ENCODE data around the gene FBXL22.
A peak's percentile ranks its signal among the peaks of the same experiment; 100 is the strongest.

FBXL22 gene

GRCh38 chr15:63606308-63606707 lies 9.1 kb downstream of the FBXL22 start:
- H3K79me2 ChIP-seq (ENCODE audit: insufficient read depth, low read length), result peaks cover 5% of the 10 kb centered on the region; the same call in 1 of the 2 replicates
- no peaks in the 10 kb centered on the region for H3K27me3 ChIP-seq (ENCODE audit: insufficient read depth, low read length, poor library complexity, severe bottlenecking)
- H3K36me3 ChIP-seq (ENCODE audit: insufficient read depth, low read length), result no peaks in the 10 kb centered on the region; the same call in 1 of the 2 replicates
- TF ChIP-seq CTCF (conservative IDR thresholded peaks at IDR 0.05; ENCODE audit: low read length) (no peak), EZH2phosphoT487 (IDR thresholded peaks at IDR 0.05; ENCODE audit: borderline replicate concordance) (no peak)
- H3K4me2 ChIP-seq (ENCODE audit: low read depth, low read length, poor library complexity, severe bottlenecking), result peak overlapping the region; percentile 50
- peaks cover 36% of the 10 kb centered on the region for H3K4me1 ChIP-seq (ENCODE audit: insufficient read depth, low read length, poor library complexity, severe bottlenecking)
- H3F3A ChIP-seq (ENCODE audit: low read depth), result no peaks in the 10 kb centered on the region; the same call in 1 of the 2 replicates
- H2AFZ ChIP-seq (ENCODE audit: low read length), result 0 out of 2 replicates have a peak overlapping the region, but pooled peaks have one; percentile 40
- H3K9ac ChIP-seq (ENCODE audit: low read depth, low read length, poor library complexity, severe bottlenecking), result peak overlapping the region; percentile 58
- no peaks in the 10 kb centered on the region for H3K9me3 ChIP-seq (ENCODE audit: insufficient read depth, low read depth, low read length)
- no peaks in the 10 kb centered on the region for H4K20me1 ChIP-seq (ENCODE audit: insufficient read depth, low read length, poor library complexity, severe bottlenecking)
- no peaks in the 10 kb centered on the region for H3K9me2 ChIP-seq (replicated peaks; ENCODE audit: low read depth, low read length)
- peak overlapping the region; percentile 23 for H3K4me3 ChIP-seq (ENCODE audit: low read length, poor library complexity, severe bottlenecking)

- no peak for TF ChIP-seq CTCF (conservative IDR thresholded peaks at IDR 0.05; ENCODE audit: low read length)
- no peak for TF ChIP-seq EZH2phosphoT487 (IDR thresholded peaks at IDR 0.05; ENCODE audit: borderline replicate concordance)
These were observed 11.8 kb downstream of the FBXL22 start for GRCh38 chr15:63608989-63609388.

GRCh38 chr15:63609448-63609847 lies 12.3 kb downstream of the FBXL22 start:
- H3K4me3 ChIP-seq (ENCODE audit: low read length, poor library complexity, severe bottlenecking), result no peak overlapping the region

More at GRCh38 chr15:63608989-63609388, 11.8 kb downstream of the FBXL22 start:
- peaks cover 23% of the 10 kb centered on the region for H3K4me1 ChIP-seq (ENCODE audit: insufficient read depth, low read length, poor library complexity, severe bottlenecking)
- H3K9me2 ChIP-seq (replicated peaks; ENCODE audit: low read depth, low read length), result no peaks in the 10 kb centered on the region
- H3K9ac ChIP-seq (ENCODE audit: low read depth, low read length, poor library complexity, severe bottlenecking), result no peak overlapping the region
- no peak overlapping the region for H3K4me3 ChIP-seq (ENCODE audit: low read length, poor library complexity, severe bottlenecking)
- no peaks in the 10 kb centered on the region for H3K27me3 ChIP-seq (ENCODE audit: insufficient read depth, low read length, poor library complexity, severe bottlenecking)
- no peak overlapping the region for H3K4me2 ChIP-seq (ENCODE audit: low read depth, low read length, poor library complexity, severe bottlenecking)
- no peaks in the 10 kb centered on the region for H4K20me1 ChIP-seq (ENCODE audit: insufficient read depth, low read length, poor library complexity, severe bottlenecking)
- no peaks in the 10 kb centered on the region for H3K79me2 ChIP-seq (ENCODE audit: insufficient read depth, low read length)
- no peak overlapping the region for H2AFZ ChIP-seq (ENCODE audit: low read length)
- H3F3A ChIP-seq (ENCODE audit: low read depth), result no peaks in the 10 kb centered on the region; the same call in 1 of the 2 replicates
- no peaks in the 10 kb centered on the region; the same call in 1 of the 2 replicates for H3K36me3 ChIP-seq (ENCODE audit: insufficient read depth, low read length)
- H3K9me3 ChIP-seq (ENCODE audit: insufficient read depth, low read depth, low read length), result no peaks in the 10 kb centered on the region

More at GRCh38 chr15:63609448-63609847, 12.3 kb downstream of the FBXL22 start:
- no peak overlapping the region for H3K4me2 ChIP-seq (ENCODE audit: low read depth, low read length, poor library complexity, severe bottlenecking)
- H4K20me1 ChIP-seq (ENCODE audit: insufficient read depth, low read length, poor library complexity, severe bottlenecking), result no peaks in the 10 kb centered on the region
- no peaks in the 10 kb centered on the region for H3K9me3 ChIP-seq (ENCODE audit: insufficient read depth, low read depth, low read length)
- no peaks in the 10 kb centered on the region for H3K79me2 ChIP-seq (ENCODE audit: insufficient read depth, low read length)
- no peak overlapping the region for H2AFZ ChIP-seq (ENCODE audit: low read length)
- H3K27me3 ChIP-seq (ENCODE audit: insufficient read depth, low read length, poor library complexity, severe bottlenecking), result no peaks in the 10 kb centered on the region
- no peaks in the 10 kb centered on the region; the same call in 1 of the 2 replicates for H3F3A ChIP-seq (ENCODE audit: low read depth)
- no peak overlapping the region for H3K9ac ChIP-seq (ENCODE audit: low read depth, low read length, poor library complexity, severe bottlenecking)
- H3K4me1 ChIP-seq (ENCODE audit: insufficient read depth, low read length, poor library complexity, severe bottlenecking), result peaks cover 23% of the 10 kb centered on the region
- no peaks in the 10 kb centered on the region; the same call in 1 of the 2 replicates for H3K36me3 ChIP-seq (ENCODE audit: insufficient read depth, low read length)
- no peaks in the 10 kb centered on the region for H3K9me2 ChIP-seq (replicated peaks; ENCODE audit: low read depth, low read length)
- TF ChIP-seq CTCF (conservative IDR thresholded peaks at IDR 0.05; ENCODE audit: low read length) (no peak), EZH2phosphoT487 (IDR thresholded peaks at IDR 0.05; ENCODE audit: borderline replicate concordance) (no peak)
